Naive thymus-derived CD4-positive, alpha-beta T cell (primary cell): Measurements from ENCODE around the gene ADGRL3. TPM values are rescaled to one million over a fixed set of nuclear protein-coding genes. Genes with fewer than 3 reads are reported as not detected.

Source experiments
- ATAC-seq: fragments of 150-1000 bp; cut with Tn5 transposase; 2 replicates; pipeline ENCODE4 v1.10.0; 2021; ENCODE audit warnings: mild to moderate bottlenecking, moderate library complexity
- CTCF ChIA-PET: fragments of 350-600 bp; sonication (Branson Sonifier 250); formaldehyde crosslinking; loops from one replicate; lab custom pipeline; 2021; ENCODE audit warnings: antibody characterized with exemption; lab: Charles Lee
- POLR2A ChIA-PET: fragments of 350-600 bp; sonication (Branson Sonifier 250); formaldehyde crosslinking; loops from one replicate; lab custom pipeline; 2021; ENCODE audit warnings: antibody characterized with exemption, inconsistent platforms; lab: Charles Lee
- DNase-seq, 9 donors: peaks; one replicate each; pipeline versions ENCODE4 v3.0.0 to v3.0.0-alpha.2; 2020 to 2022; ENCODE audit warnings: mixed read lengths in 1 of 9
- H3K27ac ChIP-seq: one replicate; pipeline ENCODE4 v1.7.0; 2013; ENCODE audit warnings: mild to moderate bottlenecking, low read depth, low read length, moderate library complexity
- H3K27me3 ChIP-seq, 2 donors: one replicate each; pipeline ENCODE4 v1.7.0; 2013; ENCODE audit warnings: low read length in 2 of 2, mild to moderate bottlenecking in 2 of 2, moderate library complexity in 2 of 2; ENCODE audit not compliant: control insufficient read depth in 2 of 2, insufficient read depth in 2 of 2
- H3K36me3 ChIP-seq, 3 experiments: 1 replicate in 2 of 3; 2 replicates in 1 of 3; pipeline ENCODE4 v1.7.0; 2013; ENCODE audit warnings: low read length in 3 of 3, mild to moderate bottlenecking in 3 of 3, moderate library complexity in 1 of 3; ENCODE audit not compliant: insufficient read depth in 3 of 3, control insufficient read depth in 2 of 3
- H3K4me1 ChIP-seq, 2 donors: one replicate each; pipeline ENCODE4 v1.7.0; 2013; ENCODE audit warnings: low read length in 2 of 2, mild to moderate bottlenecking in 2 of 2, moderate library complexity in 1 of 2; ENCODE audit not compliant: control insufficient read depth in 2 of 2, insufficient read depth in 2 of 2
- H3K4me3 ChIP-seq: 2 replicates; pipeline ENCODE4 v1.7.0; 2013; ENCODE audit warnings: mild to moderate bottlenecking, low read length
- H3K9me3 ChIP-seq, 3 experiments: 1 replicate in 2 of 3; 2 replicates in 1 of 3; pipeline ENCODE4 v1.7.0; 2013; ENCODE audit warnings: low read length in 3 of 3; ENCODE audit not compliant: control insufficient read depth in 2 of 3
- H3K27ac Mint-ChIP-seq, 9 donors: one replicate each; pipeline ENCODE4 v1.8.0; 2020 to 2022; ENCODE audit warnings: mixed read lengths in 9 of 9, mild to moderate bottlenecking in 8 of 9, moderate library complexity in 5 of 9, inconsistent platforms in 2 of 9
- H3K27me3 Mint-ChIP-seq, 5 donors: one replicate each; pipeline ENCODE4 v1.8.0; 2021 to 2022; ENCODE audit warnings: mixed read lengths in 5 of 5, mild to moderate bottlenecking in 1 of 5
- H3K36me3 Mint-ChIP-seq, 5 donors: one replicate each; pipeline ENCODE4 v1.8.0; 2020 to 2022; ENCODE audit warnings: mixed read lengths in 5 of 5, mild to moderate bottlenecking in 3 of 5, inconsistent platforms in 1 of 5
- H3K4me1 Mint-ChIP-seq, 7 donors: one replicate each; pipeline ENCODE4 v1.8.0; 2020 to 2022; ENCODE audit warnings: mixed read lengths in 7 of 7, mild to moderate bottlenecking in 3 of 7, inconsistent platforms in 1 of 7
- H3K4me3 Mint-ChIP-seq, 10 donors: one replicate each; pipeline ENCODE4 v1.8.0; 2020 to 2022; ENCODE audit warnings: mild to moderate bottlenecking in 10 of 10, mixed read lengths in 10 of 10, moderate library complexity in 6 of 10, inconsistent platforms in 2 of 10
- H3K9me3 Mint-ChIP-seq, 11 donors: one replicate each; pipeline ENCODE4 v1.8.0; 2020 to 2022; ENCODE audit warnings: mixed read lengths in 11 of 11, mild to moderate bottlenecking in 4 of 11, inconsistent platforms in 1 of 11, moderate library complexity in 1 of 11
- intact Hi-C, 2 donors: fragments of 100-400 bp; cut with micrococcal nuclease; formaldehyde crosslinking; loops; one replicate each; pipeline ENCODE4 v1.15.1; 2023
- polyA plus RNA-seq, 2 donors: library from polyadenylated mRNA; unstranded; fragments of 300-500 nt; fragmentation: Illumina TruSeq; gene quantifications; one replicate each; pipeline ENCODE4 v1.2.3, GENCODE V29; 2021
- total RNA-seq, 6 experiments: library from RNA in 5 of 6; stranded (reverse) in 5 of 6; gene quantifications; 1 replicate in 5 of 6; 2 replicates in 1 of 6; pipeline ENCODE4 v1.2.3 and lab custom pipeline; 2021 to 2026

The ADGRL3 gene
- total and polyA plus RNA-seq, 7 experiments from 2014 or later, result not detected

DNA sequence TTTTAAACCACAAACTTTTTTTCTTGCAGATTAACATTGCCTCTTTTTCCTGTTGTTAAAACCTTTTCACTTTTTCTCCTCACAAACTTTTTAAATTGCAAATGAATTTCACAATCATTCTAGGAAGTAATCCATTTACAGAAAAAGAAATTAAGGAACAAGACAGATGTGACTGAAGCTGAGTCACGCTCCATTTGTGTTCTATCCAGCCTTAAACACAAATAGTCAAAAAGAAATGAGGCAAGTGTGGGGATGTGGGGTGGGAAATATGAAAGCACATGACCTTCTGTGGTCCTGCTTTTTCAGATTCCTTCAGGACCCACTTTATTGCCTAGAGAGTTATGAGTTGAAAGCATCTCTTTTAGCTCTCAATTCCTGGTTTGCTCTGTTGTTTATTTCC is 197.0 kb downstream of the ADGRL3 start:
- ChIA-PET CTCF (no interaction called here), POLR2A (interaction anchor here (0.7 kb wide), 1 partner anchor 1048 kb away, joined by 4 read pairs; no protein-coding TSS in a partner anchor)
- Histone ChIP-seq H3K4me3 (no peak overlapping the region), H3K4me1 (no peaks in the 10 kb centered on the region), H3K36me3 (no peaks in the 10 kb centered on the region), H3K27ac (no peak overlapping the region), H3K9me3 (no peaks in the 10 kb centered on the region), H3K27me3 (no peaks in the 10 kb centered on the region)
- intact Hi-C loops, result no loop called here
- H3K4me1 Mint-ChIP-seq, result no peaks in the 10 kb centered on the region
- peaks cover 0 to 16% (median 2%) of the 10 kb centered on the region in 11 donors for H3K9me3 Mint-ChIP-seq
- no peak overlapping the region for H3K4me3 Mint-ChIP-seq
- H3K27ac Mint-ChIP-seq, result no peak overlapping the region
- no peaks in the 10 kb centered on the region for H3K27me3 Mint-ChIP-seq
- H3K36me3 Mint-ChIP-seq, result no peaks in the 10 kb centered on the region
- DNase-seq (no peak), ATAC-seq (no peak)

DNA sequence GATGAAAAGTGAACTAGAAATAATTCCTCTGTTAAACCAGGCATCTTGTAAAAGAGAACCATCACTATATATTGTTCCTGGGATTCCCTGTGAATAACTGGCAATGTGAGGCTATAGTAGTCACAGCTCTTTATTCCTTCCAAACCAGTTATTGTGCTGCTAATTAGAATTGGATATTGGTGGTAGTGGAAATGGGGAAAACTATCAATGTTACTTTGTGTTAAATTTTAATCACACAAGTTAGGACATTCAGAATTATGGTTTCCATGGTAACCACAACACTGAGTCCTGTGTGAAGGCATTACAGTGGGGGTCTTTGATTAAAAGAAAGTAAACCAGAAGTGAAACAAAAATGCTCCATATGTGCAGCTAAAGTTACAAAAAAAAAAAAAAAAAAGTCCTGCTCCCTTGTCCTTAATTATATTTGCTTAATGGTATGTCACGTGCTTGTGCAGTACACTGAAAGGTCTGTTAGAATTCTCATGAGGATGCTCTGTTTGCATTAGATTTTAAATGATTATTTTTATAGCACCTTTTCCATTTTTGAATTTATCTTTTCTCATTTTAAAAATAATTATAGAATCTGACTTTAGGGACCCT is 200.4 kb downstream of the ADGRL3 start:
- Histone ChIP-seq H3K27ac (no peak overlapping the region), H3K27me3 (no peaks in the 10 kb centered on the region), H3K36me3 (no peaks in the 10 kb centered on the region), H3K4me1 (no peaks in the 10 kb centered on the region), H3K4me3 (no peak overlapping the region), H3K9me3 (no peaks in the 10 kb centered on the region)
- ATAC-seq (no peak), DNase-seq (no peak)
- POLR2A ChIA-PET, result no interaction called here
- Mint-ChIP-seq H3K4me3 (no peak overlapping the region), H3K36me3 (no peaks in the 10 kb centered on the region), H3K4me1 (no peaks in the 10 kb centered on the region), H3K27me3 (no peaks in the 10 kb centered on the region), H3K9me3 (peaks cover 0 to 11% (median 0%) of the 10 kb centered on the region in 11 donors), H3K27ac (no peak overlapping the region)
- intact Hi-C loops, result no loop called here
- CTCF ChIA-PET, result no interaction called here

DNA sequence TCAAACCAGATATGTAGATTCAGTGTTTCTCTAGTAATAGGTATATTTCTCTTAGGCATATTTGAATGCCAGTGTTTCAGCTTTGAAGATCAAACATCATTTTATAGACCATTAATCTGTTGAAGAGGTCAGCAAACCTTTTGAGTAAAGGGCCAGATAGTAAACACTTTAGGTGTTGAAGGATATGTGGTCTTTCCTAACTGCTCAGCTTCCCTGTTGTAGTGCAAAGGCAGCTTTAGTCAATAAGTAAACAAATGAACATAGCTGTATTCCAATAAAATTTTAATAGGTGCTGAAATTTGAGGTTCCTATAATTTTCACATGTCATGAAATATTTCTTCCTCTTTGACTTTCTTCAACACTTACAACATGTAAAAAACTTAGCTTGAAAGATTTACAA is 201.6 kb downstream of the ADGRL3 start:
- H3K4me1 ChIP-seq, result no peaks in the 10 kb centered on the region
- no peaks in the 10 kb centered on the region for H3K36me3 Mint-ChIP-seq
- no peak overlapping the region for H3K4me3 ChIP-seq
- ATAC-seq (no peak), DNase-seq (no peak)
- no peak overlapping the region for H3K4me3 Mint-ChIP-seq
- CTCF ChIA-PET, result no interaction called here
- H3K36me3 ChIP-seq, result no peaks in the 10 kb centered on the region
- H3K9me3 Mint-ChIP-seq, result peaks cover 0 to 11% (median 0%) of the 10 kb centered on the region in 11 donors
- H3K4me1 Mint-ChIP-seq, result no peaks in the 10 kb centered on the region
- intact Hi-C loops, result no loop called here
- H3K27me3 ChIP-seq, result no peaks in the 10 kb centered on the region
- POLR2A ChIA-PET, result no interaction called here
- no peaks in the 10 kb centered on the region for H3K27me3 Mint-ChIP-seq
- H3K9me3 ChIP-seq, result no peaks in the 10 kb centered on the region
- no peak overlapping the region for H3K27ac ChIP-seq
- no peak overlapping the region for H3K27ac Mint-ChIP-seq

DNA sequence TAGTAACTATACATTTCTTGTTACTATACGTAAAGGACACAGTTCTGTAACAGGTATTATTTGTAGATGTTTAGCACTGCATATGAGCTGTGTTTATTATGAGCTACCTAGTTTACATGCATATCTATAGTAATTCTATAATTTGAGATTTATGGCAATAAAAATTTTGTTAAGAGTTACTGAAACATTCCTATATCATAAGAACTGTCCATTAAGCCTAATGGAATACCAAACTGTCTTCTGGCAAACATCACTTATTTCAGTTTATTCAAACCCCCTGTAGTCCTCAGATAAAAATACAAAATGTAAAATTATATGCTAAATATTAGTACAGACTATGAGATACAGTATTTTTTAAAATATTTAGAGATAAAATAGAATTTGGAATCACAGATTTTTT is 205.2 kb downstream of the ADGRL3 start:
- no peaks in the 10 kb centered on the region for H3K36me3 Mint-ChIP-seq
- CTCF ChIA-PET, result no interaction called here
- Histone ChIP-seq H3K27me3 (no peaks in the 10 kb centered on the region), H3K27ac (no peak overlapping the region), H3K36me3 (no peaks in the 10 kb centered on the region), H3K4me1 (no peaks in the 10 kb centered on the region), H3K4me3 (no peak overlapping the region), H3K9me3 (no peaks in the 10 kb centered on the region)
- POLR2A ChIA-PET, result no interaction called here
- H3K27ac Mint-ChIP-seq, result no peak overlapping the region
- intact Hi-C loops, result no loop called here
- peaks cover 0 to 4% (median 0%) of the 10 kb centered on the region in 11 donors for H3K9me3 Mint-ChIP-seq
- ATAC-seq (no peak), DNase-seq (no peak)
- no peaks in the 10 kb centered on the region for H3K27me3 Mint-ChIP-seq
- H3K4me3 Mint-ChIP-seq, result no peak overlapping the region
- no peaks in the 10 kb centered on the region for H3K4me1 Mint-ChIP-seq

DNA sequence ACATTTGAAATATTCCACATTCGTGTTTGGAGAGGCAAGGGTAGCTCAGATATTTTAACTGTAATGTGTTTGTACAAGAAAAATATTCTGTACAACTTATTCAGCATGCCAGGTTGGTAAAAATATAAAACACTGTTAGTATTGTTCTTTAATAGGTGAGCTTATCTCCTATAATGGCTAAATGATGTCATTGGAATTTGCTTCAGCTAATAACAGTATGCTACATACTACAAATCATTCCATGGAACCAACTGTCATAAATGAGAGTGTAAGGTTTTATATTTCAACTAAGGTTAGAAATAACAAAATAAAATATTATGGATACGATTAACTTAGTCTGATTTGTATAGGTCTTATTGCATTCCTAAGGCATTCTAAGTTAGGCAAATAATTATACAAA is 206.6 kb downstream of the ADGRL3 start:
- no peaks in the 10 kb centered on the region for H3K9me3 ChIP-seq
- intact Hi-C loops, result no loop called here
- H3K27me3 Mint-ChIP-seq, result no peaks in the 10 kb centered on the region
- H3K9me3 Mint-ChIP-seq, result peaks cover 0 to 5% (median 0%) of the 10 kb centered on the region in 11 donors
- H3K27me3 ChIP-seq, result no peaks in the 10 kb centered on the region
- no peak overlapping the region for H3K27ac ChIP-seq
- no peak overlapping the region for H3K27ac Mint-ChIP-seq
- ChIA-PET CTCF (no interaction called here), POLR2A (no interaction called here)
- no peaks in the 10 kb centered on the region for H3K4me1 ChIP-seq
- no peak overlapping the region for H3K4me3 Mint-ChIP-seq
- no peaks in the 10 kb centered on the region for H3K4me1 Mint-ChIP-seq
- DNase-seq (no peak), ATAC-seq (no peak)
- no peaks in the 10 kb centered on the region for H3K36me3 Mint-ChIP-seq
- H3K36me3 ChIP-seq, result no peaks in the 10 kb centered on the region
- H3K4me3 ChIP-seq, result no peak overlapping the region

GRCh38 chr4:61407642-61408618 is 207.8 kb downstream of the ADGRL3 start:
- POLR2A ChIA-PET, result no interaction called here
- DNase-seq (no peak), ATAC-seq (no peak)
- CTCF ChIA-PET, result no interaction called here
- Histone ChIP-seq H3K9me3 (no peaks in the 10 kb centered on the region), H3K27me3 (no peaks in the 10 kb centered on the region), H3K27ac (no peak overlapping the region), H3K36me3 (no peaks in the 10 kb centered on the region), H3K4me3 (no peak overlapping the region), H3K4me1 (no peaks in the 10 kb centered on the region)
- Mint-ChIP-seq H3K36me3 (no peaks in the 10 kb centered on the region), H3K9me3 (peaks cover 0 to 10% (median 0%) of the 10 kb centered on the region in 11 donors), H3K27ac (no peak overlapping the region), H3K27me3 (no peaks in the 10 kb centered on the region), H3K4me3 (no peak overlapping the region), H3K4me1 (no peaks in the 10 kb centered on the region)
- intact Hi-C loops, result no loop called here
